Measurements from ENCODE around the gene RRP15.

RRP15 gene

DNA sequence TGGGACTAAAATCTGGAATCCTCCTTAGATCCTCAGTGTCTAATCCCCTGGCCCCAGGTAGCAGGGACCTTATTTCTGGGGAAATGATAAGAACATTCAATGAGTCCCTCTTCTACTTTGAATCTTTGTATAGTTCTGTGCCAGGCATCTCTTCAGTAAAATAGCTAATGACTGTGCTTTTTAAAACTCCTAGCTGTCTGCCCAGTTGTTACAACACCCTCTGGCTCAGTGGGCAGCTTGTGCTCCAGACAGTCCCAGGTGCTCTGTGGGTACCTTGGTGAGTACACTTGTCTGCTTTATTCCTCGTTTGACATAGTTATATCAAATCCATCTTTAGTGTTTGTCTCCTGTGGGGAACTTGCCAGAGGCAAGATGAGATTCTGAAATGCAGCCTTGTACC, 78.0 kb downstream of the RRP15 start:
- DNase-seq = no peak

DNA sequence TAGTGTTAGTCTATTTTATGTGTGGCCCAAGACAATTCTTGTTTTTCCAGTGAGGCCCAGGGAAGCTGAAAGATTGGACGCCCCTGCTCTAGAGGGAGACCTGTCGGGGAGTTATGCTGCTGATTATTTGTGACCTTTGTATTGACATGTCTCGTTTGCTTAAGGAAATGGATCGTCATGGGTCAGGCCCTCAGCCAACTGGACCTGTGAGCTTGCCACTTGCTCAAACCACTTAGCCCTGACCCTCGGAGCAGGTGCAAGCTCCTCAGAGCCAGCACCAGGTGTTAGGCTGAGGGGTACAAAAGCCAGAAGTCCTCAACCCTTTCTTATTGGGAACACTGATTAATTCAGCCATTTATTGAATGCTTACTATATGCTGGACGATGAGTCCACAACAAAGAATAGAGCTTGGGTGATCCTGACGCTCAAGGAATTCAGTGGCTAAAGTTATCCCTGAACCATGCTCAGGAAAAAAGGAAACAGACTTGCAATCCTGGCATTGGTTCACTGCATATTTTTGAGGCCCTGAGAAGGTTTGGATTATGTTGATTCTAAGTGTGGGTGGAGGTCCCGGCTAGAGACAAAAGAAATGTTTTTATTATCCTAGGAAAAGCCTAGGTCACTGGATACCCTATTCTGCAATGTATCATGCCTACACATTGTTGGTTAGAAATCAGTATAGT, 79.1 kb downstream of the RRP15 start:
- peak; percentile 22 for DNase-seq

DNA sequence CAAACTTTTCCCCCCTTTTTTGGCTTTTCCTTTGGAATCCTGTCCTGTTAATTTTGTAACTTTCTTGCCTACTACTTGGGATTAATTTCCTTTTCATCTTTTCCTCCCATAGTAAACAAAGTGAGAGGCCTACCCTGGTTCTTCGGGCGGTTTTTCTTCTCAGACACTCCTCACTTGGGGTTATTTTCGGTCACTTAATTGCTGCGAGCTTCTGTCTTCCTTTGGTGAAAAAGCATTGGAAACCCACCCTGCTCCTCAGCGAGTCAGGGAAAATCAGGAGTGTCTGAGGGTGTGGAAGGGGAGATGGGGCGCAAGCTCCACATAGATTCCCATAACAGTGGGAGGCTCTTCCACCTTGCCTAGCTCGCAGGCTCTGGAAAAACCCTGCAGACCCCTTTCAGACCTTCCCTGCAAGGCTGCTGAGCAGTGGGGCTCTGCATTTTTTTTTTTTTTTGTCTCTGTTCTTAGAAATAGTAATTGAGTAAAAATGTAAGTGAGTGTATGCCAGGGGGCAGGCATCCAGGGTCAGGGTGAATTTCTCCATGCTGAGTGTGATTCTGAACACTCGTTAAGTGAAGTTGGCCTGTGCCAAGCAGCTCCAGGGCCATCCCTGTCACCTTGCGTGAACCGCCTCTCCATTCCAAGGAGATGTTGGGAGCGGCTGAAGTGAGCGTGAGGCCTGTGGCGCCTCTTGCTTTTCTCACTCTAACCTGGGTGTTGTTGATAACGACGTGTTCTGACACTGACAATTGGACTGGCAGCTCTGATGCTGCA, 80.3 kb downstream of the RRP15 start:
- DNase-seq = peak; percentile 8

DNA sequence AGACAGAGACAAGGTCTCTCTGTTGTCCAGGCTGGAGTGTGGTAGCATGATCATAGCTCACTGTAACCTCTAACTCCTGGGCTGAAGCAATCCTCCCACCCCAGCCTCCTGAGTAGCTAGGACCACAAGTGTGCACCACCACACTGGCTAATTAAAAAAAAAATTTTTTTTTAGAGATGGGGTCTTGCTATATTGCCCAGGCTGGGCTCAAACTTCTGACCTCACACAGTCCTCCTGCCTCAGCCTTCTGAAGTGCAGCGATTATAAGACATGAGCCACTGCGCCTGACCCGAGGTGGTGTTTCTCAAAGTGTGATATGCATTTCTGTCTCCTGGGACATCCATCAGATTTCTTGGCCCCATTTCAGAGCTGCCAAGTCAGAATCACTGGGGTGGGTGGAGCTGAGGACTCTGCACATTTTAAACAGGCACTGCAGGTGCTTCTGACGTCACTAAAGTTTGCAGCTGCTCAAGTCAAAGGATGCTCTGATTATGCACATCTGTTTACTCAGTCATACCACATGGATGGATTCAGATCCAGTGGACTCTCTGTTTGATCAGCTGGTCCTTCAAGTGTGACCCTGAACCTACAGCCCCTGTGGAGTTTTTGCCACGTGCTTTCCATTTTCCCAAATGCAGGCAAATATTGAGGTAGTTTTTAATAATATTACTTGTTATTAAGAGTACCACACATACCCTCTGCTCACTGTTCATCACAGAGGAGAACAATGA, 81.4 kb downstream of the RRP15 start:
- peak; percentile 2 for DNase-seq

DNA sequence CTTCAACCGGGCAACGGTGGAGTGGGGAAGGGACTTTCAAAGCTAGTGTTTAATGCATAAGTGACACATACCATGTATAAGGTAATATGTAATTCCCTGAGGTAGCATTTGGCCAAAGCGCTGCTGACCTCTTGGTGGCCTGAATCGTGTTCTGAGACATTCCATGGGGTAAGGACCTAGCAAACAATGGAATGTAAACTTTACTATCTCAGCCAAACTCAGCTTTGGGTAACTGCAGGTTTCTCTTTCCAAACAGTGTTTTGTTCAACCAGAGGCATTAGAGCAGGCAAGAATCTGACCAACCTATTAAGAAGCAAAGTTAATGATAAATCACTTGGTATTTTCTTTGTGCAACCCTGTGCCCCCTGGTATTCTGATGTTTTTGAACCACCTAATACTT, 82.0 kb downstream of the RRP15 start:
- DNase-seq = no peak

DNA sequence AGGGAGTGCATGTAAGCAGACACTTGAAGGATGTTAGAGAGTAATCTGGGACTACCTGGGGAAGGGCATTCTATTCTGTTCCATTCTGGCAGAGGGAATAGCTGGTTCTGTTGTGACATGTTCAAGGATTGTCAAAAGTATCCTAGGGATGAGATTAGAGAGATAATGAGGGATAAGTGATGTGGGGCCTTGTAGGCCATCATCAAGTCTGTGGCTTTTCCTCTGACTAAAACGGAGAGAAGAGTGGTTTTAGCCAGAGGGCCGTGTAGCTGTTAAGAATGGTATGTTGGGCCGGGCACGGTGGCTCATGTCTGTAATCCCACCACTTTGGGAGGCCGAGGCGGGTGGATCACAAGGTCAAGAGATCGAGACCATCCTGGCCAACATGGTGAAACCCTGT, 83.6 kb downstream of the RRP15 start:
- DNase-seq = no peak

DNA sequence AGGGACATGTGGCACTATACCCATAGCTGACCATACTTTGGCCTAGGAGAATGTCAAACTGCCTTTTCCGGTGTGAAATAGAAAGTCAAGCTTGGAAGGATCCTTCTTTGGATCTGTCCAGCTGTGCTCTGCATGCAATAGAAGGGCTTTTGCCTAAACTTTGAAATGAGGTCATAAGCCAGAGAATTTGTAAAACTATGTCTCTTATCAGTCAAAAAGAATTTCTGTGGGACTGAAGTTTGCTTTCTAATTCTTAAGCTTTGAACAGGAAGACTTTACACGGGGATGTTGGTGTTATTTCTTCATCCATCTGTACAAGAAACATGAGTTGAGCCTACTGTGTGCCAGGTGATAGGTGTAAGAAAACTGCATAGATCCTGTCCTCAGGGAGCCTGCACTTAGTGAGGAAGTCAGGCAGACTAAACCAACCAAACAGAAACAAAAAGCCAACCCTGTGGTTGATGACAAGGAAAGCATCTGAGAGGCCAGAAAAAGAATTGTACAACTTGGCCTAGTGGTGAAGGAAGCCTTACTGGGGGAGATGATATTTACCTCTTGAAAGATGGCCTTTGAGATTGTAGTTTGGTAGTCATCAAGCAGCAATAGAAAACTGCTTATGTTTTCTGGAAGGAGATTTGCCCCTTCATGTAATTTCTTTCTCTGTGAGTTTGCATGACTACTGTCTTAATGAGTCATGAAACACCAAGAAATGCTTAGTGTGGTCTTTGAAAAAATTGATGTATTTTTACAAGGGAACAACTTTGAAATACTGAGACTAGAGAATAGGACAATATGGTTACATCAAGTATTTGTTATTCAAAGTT, 84.8 kb downstream of the RRP15 start:
- DNase-seq = peak; percentile 80

DNA sequence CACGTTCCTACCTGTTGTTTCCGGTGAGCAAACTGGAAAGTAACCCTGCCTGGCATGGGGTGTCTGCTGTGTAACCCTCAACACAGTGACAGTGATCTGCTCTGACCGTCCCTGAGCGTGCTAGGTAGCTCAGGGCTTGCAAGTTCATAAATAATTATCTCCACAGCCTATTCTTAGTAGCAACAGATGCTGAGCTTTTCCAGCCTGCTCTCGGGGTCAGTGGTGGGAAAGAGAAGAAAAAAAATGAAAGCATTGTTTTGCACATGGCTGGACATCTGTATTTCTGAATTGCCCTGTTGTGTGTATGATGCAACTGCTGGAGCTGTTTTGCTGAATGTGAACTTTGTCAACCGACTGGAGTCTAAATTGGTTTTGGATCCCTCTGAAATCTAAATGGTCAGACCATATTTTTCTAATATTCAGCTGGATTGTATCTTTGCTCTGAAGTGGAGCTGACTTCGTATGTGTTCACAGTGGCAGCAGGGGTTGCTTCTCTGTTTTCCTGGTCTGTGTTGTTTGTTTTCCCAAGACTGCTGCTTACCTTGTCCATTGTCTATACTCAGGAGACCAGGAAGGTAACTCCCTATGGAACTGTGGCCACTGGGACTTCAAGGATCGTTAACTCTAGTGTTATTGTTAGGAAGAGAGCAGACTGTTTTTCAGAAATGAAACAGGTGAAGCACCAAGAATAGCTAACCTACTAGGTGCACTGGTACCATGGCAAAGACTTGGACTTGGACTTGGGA, 87.0 kb downstream of the RRP15 start:
- DNase-seq = peak; percentile 46

DNA sequence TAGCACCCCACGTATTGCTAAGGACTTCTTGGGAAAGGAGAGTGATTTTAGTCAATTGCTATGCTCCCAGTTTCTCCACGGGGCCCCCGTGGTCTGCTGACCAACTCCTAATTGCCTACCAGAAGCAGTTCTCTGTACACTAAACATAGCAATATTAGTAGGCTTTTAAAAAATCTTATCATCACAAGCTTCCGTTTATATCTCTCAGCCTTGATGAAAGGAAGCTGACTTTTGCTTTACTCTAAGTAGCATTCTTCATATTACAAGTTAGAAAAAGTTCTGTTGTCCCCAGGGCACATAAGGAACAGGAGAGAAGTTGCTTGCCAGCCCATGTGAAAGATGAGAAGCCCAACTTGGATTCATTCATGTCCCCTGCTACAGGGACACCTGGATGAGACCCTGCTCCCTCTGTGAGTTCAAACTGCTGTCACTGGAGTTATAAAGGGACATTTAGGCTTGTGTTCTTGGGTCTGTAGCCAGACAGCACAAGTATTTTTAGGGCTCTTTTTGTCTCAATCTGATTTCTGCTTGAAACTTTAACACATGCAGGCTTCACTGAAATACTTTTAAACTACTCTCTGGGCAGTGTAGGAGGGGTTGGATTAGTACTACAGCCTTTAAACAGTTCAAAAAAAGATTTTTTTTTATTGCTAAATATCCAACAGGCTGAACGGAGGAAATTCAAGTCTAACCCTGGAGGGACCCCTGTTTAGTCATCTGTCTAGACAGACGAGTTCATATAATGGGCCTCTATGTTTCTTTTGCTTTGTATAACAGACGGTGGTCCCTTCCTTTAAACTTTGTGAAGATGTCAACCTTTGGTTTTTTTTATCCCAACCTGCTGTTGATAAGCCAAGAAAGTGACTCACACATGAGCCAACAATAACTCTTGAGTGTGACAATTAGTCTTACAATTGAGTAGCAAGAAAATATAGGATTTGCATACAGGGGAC, 89.6 kb downstream of the RRP15 start:
- peak; percentile 57 for DNase-seq

DNA sequence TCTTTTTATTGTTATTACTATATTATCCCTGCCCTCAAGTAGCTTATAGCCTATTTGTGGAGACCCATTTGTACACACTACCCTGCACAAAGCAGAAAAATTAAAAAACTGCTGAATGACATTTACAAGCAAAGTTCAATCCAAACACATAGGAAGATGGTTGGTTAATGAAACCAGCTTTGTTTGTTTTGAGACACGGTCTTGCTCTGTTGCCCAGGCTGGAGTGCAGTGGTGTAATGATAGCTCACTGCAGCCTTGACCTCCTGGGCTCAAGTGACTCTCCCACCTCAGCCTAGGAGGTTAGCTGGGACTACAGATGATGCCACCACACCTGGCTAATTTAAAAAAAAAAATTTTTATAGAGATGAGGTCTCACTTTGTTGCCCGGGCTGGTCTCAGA, 91.6 kb downstream of the RRP15 start:
- DNase-seq = no peak

DNA sequence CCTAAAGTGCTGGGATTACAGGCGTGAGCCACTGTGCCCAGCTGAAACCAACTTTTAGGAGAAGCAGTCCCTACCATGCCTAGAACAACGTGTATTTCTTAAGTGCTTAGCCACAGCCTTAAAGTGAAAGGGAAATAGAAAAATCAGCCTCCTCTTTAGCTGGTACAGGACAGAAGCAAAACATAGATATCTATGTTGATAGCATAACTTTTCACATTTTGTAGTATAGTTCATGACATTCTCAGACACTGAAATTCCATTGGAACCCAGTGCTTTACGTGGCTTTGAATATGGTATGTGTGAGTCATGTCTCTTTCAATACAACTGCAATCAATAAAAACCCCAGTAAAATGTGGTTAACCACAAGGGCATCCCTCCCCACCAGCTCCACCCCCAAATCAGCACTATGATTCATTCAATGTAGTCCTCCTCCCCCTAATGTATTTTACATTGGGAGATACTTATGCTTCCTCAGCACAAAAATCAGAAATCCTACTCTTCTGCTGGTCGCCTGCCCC, 92.1 kb downstream of the RRP15 start:
- peak; percentile 98 for DNase-seq

DNA sequence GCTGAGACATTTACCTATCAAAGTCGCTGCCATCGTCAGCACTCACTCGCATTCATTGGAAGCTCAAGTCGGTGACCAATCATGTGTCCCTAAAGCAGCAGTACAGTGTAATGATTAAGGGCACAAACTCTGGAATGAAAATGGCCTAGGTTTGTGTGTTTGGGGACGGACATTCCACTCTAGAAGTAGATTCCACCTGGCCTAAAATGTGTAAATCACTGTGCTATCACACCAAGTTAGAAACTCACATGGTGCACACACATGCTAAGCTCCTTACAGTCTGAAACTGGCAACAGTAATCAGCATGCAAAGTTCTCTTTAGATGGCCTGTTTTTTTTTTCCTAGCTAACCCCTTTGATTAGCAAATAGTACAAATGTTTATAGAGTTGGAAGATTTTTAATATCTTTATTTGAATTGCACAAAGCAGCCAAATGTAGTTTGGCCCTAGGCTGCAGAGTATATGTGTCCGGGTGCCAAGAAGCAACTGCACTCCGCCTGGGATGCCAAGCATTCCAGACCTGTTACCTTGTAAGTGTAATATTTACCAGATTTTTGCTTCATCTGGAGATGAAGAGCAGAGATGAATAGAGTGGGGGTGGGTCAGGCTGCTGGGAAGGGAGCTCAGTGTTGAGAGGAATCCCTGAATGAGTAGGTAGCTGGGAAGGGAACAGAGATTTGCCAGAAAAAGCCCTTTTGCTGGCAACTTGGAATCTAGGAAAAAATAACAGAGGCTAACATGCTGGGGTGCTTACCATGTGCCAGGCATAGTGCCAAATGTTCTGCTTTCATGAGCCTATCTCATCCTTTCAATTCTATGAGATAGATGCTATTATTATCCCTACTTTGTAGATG, 95.3 kb downstream of the RRP15 start:
- peak; percentile 75 for DNase-seq

DNA sequence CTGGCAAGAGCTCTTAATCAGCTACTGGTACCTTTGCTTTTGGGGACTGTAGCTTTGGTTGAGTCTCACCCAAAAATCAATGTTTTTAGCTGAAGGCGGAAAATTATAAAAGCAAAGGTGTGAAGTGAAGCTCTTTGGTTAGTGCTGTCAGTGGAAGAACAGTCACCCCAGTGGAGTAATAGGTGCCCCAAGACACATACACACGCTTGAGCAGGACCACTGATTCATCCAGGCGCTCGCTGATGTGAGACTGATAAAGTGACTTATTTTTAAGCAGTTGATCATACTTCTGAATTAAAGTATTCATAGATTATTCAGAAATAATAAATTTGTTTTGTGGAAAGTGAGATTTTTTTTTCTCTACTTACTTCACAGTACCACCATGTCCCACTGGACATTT, 97.2 kb downstream of the RRP15 start:
- no peak for DNase-seq

DNA sequence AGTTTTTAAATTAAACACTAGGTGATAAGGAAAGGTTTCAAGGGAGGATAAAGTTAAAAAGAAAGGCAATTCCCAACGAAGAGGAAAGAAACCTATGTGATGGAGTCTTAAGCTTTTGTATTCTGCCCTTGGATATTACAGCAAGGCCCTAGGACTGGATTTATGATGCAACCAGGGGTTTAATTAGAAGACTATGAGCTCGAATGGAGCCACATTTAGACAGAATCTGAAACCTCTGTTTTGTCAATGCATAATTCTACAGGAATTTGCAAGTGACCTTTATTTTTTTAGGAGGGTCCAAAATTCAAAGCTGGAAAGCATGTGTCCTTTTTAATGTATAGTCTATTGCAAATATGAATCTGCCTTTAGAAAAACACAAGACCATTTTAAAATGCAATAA, 98.0 kb downstream of the RRP15 start:
- DNase-seq = peak; percentile 70

DNA sequence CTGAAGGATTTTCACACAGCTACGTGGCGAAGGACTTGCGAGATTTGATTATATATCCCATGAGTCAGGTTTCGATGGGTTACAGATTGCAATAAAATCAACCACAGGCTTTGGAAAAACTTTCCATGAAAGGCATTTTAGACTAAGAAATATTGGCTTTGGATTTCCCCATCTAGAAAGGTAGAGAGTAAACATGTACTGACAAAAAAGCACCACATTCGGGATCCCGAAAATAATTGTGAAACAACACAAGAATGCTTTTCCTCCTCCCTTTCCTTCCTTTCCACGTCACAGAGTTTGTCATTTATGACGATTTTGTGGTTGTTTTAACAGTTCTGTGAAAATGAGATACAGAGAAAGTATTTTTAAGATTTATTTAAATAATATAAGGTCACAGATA, 98.6 kb downstream of the RRP15 start:
- no peak for DNase-seq

DNA sequence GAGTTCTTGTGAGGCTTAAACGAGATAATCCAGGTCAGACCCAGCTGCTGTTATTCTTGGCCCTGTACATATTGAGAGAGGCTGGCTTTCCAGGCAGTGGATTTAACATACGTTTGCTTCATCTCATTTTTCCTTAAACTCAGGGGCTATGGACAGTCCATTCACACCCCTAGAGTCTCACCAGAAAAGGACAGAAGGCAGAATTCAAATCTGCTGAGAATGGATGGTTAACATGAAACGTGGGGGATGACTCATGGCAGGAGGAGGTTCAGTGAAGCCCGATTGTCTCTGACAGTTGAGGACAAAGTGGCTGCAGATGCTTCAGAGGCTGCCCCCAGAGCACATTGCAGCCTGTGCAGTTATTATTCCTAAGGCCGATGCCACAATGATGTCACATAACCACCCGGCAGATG, 99.5 kb downstream of the RRP15 start:
- peak; percentile 77 for DNase-seq

All from fibroblast of skin of scalp (primary cell).